ENCODE measurements around the gene AKT1. TPM values are rescaled to one million over a fixed set of nuclear protein-coding genes. Genes with fewer than 3 reads are reported as not detected.

AKT1 gene
- total RNA-seq, 4 donors from 2014 or later, result 66.6 to 93.7 (median 71.3) TPM

DNA sequence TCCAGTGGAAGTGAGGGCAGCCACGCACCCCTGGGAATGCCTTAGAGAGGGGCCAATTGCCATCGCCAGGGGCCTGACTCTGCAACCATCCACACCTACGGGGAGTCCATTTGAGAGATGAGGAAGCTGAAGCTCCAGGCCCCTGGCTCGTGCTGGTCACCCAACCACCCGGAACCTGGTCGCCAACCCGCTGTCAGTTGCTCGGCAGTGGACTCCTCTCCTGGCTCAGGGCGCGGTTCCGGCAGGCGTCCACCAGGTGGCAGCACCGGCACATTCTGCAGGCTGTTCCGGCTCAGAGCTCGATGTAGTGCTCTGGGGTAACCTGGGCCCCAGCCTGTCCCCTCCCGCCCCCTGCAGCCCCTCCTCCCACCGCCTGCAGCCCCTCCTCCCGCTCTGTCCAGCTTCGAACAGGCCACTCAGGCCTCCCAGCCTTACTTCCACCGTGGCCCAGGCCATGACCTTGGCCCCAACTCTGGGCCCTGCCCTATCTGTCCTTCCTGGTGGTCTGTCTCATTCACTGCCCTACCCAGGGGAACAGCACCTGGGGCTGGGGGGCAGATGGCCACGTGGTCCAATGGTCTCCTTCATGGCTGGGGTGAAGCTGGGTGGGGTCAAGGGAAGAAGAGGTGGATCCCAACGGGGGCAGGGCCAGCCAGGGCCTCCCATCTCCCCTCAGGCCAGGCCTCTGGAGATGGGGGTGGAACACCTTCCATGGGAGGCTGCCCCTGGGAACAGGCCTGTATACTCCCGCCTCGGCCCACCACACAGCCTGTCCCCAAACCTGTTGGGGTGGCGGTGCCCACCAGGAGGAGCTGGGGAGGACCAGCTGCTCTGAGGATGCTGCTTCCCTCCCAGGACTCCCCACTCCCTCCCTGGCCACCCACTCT lies 26.9 kb downstream of the AKT1 start:
- no peak overlapping the region for H3K4me3 ChIP-seq
- intact Hi-C loops (cut with DNase I), result loop anchor here (5.0 kb wide), 1 partner anchor 59 kb away; no protein-coding TSS in a partner anchor
- peaks cover 11 to 42% (median 14%) of the 10 kb centered on the region in 3 donors for H3K36me3 ChIP-seq
- H3K9me3 ChIP-seq, result no peaks in the 10 kb centered on the region
- H3K4me1 ChIP-seq, result peaks cover 0 to 19% (median 7%) of the 10 kb centered on the region in 3 donors
- H3K27me3 ChIP-seq, result no peaks in the 10 kb centered on the region
- peak; percentile 50 for DNase-seq
- peak overlapping the region in 3 of 4 donors; percentile 8 to 42 (median 11) for H3K27ac ChIP-seq
- TF ChIP-seq POLR2A (IDR thresholded peaks at IDR 0.05), result no peak
- TF ChIP-seq, protein P1, sequence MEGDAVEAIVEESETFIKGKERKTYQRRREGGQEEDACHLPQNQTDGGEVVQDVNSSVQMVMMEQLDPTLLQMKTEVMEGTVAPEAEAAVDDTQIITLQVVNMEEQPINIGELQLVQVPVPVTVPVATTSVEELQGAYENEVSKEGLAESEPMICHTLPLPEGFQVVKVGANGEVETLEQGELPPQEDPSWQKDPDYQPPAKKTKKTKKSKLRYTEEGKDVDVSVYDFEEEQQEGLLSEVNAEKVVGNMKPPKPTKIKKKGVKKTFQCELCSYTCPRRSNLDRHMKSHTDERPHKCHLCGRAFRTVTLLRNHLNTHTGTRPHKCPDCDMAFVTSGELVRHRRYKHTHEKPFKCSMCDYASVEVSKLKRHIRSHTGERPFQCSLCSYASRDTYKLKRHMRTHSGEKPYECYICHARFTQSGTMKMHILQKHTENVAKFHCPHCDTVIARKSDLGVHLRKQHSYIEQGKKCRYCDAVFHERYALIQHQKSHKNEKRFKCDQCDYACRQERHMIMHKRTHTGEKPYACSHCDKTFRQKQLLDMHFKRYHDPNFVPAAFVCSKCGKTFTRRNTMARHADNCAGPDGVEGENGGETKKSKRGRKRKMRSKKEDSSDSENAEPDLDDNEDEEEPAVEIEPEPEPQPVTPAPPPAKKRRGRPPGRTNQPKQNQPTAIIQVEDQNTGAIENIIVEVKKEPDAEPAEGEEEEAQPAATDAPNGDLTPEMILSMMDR (IDR thresholded peaks at IDR 0.05), result peak; percentile 89 to 99 (median 92)
- WGBS, 2 donors, result 1 to 34% methylated on average over 4 to 16 of the region's 25 CpGs

DNA sequence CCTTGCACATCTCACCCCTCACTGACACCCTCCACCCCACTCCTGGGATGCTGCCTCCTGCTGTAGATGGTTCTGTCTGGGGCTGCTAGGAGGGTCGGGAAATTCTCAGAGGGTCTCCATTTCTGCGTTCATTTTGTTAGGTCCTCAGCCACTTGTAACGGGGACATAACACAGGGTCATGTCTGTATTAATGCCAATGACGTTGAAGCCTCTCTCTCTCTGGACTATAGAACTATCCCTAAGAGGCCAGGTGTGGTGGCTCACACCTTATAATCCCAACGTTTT lies 28.0 kb downstream of the AKT1 start:
- no peak overlapping the region for H3K27ac ChIP-seq
- H3K4me3 ChIP-seq, result no peak overlapping the region
- DNase-seq, result no peak
- WGBS, 2 donors, result 70 to 100% methylated on average over 2 to 4 of the region's 5 CpGs
- H3K27me3 ChIP-seq, result no peaks in the 10 kb centered on the region
- H3K36me3 ChIP-seq, result peaks cover 3 to 33% (median 9%) of the 10 kb centered on the region in 3 donors
- intact Hi-C loops (cut with DNase I), result loop anchor here (5.0 kb wide), 1 partner anchor 60 kb away; no protein-coding TSS in a partner anchor
- peaks cover 0 to 19% (median 7%) of the 10 kb centered on the region in 3 donors for H3K4me1 ChIP-seq
- TF ChIP-seq, protein P1 (IDR thresholded peaks at IDR 0.05), result no peak
- TF ChIP-seq POLR2A (IDR thresholded peaks at IDR 0.05), result no peak
- H3K9me3 ChIP-seq, result no peaks in the 10 kb centered on the region

GRCh38 chr14:104766863-104767633 lies 28.5 kb downstream of the AKT1 start:
- 81 to 85% methylated on average over 12 to 14 of the region's 15 CpGs for WGBS, 2 donors
- H3K9me3 ChIP-seq, result no peaks in the 10 kb centered on the region
- peaks cover 0 to 14% (median 7%) of the 10 kb centered on the region in 3 donors for H3K4me1 ChIP-seq
- no peak overlapping the region for H3K4me3 ChIP-seq
- TF ChIP-seq, protein P1 (IDR thresholded peaks at IDR 0.05), result no peak
- TF ChIP-seq POLR2A (IDR thresholded peaks at IDR 0.05), result no peak
- no peaks in the 10 kb centered on the region for H3K27me3 ChIP-seq
- no peak overlapping the region for H3K27ac ChIP-seq
- intact Hi-C loops (cut with DNase I), result loop anchor here (5.0 kb wide), 1 partner anchor 60 kb away; no protein-coding TSS in a partner anchor
- H3K36me3 ChIP-seq, result peaks cover 0 to 33% (median 7%) of the 10 kb centered on the region in 3 donors
- no peak for DNase-seq

DNA sequence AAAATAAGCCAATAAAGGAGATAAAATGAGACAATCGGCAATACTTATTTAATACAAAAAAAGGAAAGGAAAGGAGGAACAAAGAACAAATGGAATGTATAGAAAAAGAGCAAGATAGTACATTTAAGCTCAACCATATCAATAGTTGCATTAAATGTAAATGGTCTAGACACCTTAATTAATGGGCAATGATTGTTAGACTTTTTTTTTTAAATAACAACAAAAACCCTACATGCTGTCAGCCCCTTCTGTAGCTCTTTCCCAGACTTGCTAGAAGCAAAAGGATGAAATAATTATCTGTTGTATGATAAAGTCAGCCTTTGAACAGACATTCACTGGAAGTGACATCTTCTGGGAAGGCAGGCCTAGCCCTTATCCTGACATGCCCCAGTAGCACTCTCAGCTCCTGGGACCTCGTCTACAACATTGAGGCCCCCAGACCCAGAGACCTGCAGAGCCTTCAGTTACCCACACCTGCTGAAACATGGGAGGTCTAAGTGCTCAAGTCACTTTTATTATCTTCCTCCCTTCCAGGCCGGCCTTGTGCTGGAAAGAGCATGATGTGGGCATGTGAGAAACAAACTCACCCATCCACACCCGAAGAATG lies 29.2 kb downstream of the AKT1 start:
- intact Hi-C loops (cut with DNase I), result loop anchor here (5.0 kb wide), 1 partner anchor 61 kb away; no protein-coding TSS in a partner anchor
- Histone ChIP-seq H3K36me3 (peaks cover 0 to 33% (median 2%) of the 10 kb centered on the region in 3 donors), H3K4me1 (peaks cover 0 to 13% (median 7%) of the 10 kb centered on the region in 3 donors), H3K27ac (no peak overlapping the region), H3K4me3 (no peak overlapping the region), H3K27me3 (no peaks in the 10 kb centered on the region), H3K9me3 (no peaks in the 10 kb centered on the region)
- DNase-seq, result no peak
- TF ChIP-seq, protein P1 (IDR thresholded peaks at IDR 0.05), result no peak
- no peak for TF ChIP-seq POLR2A (IDR thresholded peaks at IDR 0.05)
- 79 to 100% methylated on average over 2 of the region's 4 CpGs for WGBS, 2 donors
